ENCODE results near the gene LY6G6C. TPM values are rescaled to one million over a fixed set of nuclear protein-coding genes. Genes with fewer than 3 reads are reported as not detected.

The LY6G6C gene
- total and polyA plus RNA-seq, 2 of the 13 experiments (the other 11 are each of a cell fraction or from before 2014, with no cell fraction given): 0.15 TPM; not detected in 1

- TF ChIP-seq HDAC2 (CRISPR knock-in tag; IDR thresholded peaks at IDR 0.05): 0 out of 2 replicates have a peak, but pooled peaks have one; percentile 46
- TF ChIP-seq PITX1 (CRISPR knock-in tag; IDR thresholded peaks at IDR 0.05): peak; percentile 44; the same call in 1 of the 2 replicates
- no peak for TF ChIP-seq SOX13 (IDR thresholded peaks at IDR 0.05)
- peak in 1 of 2 experiments; percentile 25; a peak in 1 of 4 replicates for TF ChIP-seq SOX13 (CRISPR knock-in tag; conservative IDR thresholded peaks at IDR 0.05 in 1 of 2, IDR thresholded peaks at IDR 0.05 in 1 of 2)
- peak in 1 of 2 experiments; percentile 18; a peak in 1 of 4 replicates for TF ChIP-seq ATF4 (CRISPR knock-in tag; IDR thresholded peaks at IDR 0.05)
- TF ChIP-seq ZNF614 (CRISPR knock-in tag; IDR thresholded peaks at IDR 0.05; ENCODE audit: borderline replicate concordance): peak; percentile 73; the same call in 1 of the 2 replicates
- TF ChIP-seq YY1 (IDR thresholded peaks at IDR 0.05; ENCODE audit: insufficient read depth, insufficient replicate concordance, low read depth, low read length): no peak
- peak; percentile 71; the same call in 1 of the 2 replicates for TF ChIP-seq ZNF331 (CRISPR knock-in tag; IDR thresholded peaks at IDR 0.05)
- 0 out of 2 replicates have a peak, but pooled peaks have one; percentile 18 for TF ChIP-seq KMT2A (CRISPR knock-in tag; IDR thresholded peaks at IDR 0.05)
- no peak for TF ChIP-seq HNF1A (IDR thresholded peaks at IDR 0.05; ENCODE audit: low read depth)
- TF ChIP-seq HNF1A (CRISPR knock-in tag; IDR thresholded peaks at IDR 0.05; ENCODE audit: borderline replicate concordance): peak; percentile 51; the same call in 1 of the 2 replicates
- TF ChIP-seq ZNF18 (CRISPR knock-in tag; IDR thresholded peaks at IDR 0.05; ENCODE audit: insufficient replicate concordance): no peak
- 0 out of 2 replicates have a peak, but pooled peaks have one; percentile 36 for TF ChIP-seq KMT2B (CRISPR knock-in tag; IDR thresholded peaks at IDR 0.05)
- TF ChIP-seq SNAI1 (CRISPR knock-in tag; IDR thresholded peaks at IDR 0.05; ENCODE audit: borderline replicate concordance): peak; percentile 32; the same call in 1 of the 2 replicates
- TF ChIP-seq BCL6 (CRISPR knock-in tag; IDR thresholded peaks at IDR 0.05): peak; percentile 8; the same call in 1 of the 2 replicates
- peak; percentile 92; the same call in 1 of the 2 replicates for TF ChIP-seq ZNF235 (CRISPR knock-in tag; IDR thresholded peaks at IDR 0.05; ENCODE audit: borderline replicate concordance)
- peak; percentile 87; the same call in 1 of the 2 replicates for TF ChIP-seq ZNF510 (CRISPR knock-in tag; IDR thresholded peaks at IDR 0.05; ENCODE audit: low read depth)
- TF ChIP-seq MAX (IDR thresholded peaks at IDR 0.05): peak; percentile 91
- peak; percentile 86 for TF ChIP-seq POLR2G (IDR thresholded peaks at IDR 0.05; ENCODE audit: low read depth, low read length)
These were observed 44.6 kb upstream of the LY6G6C start (continued) for GRCh38 chr6:31765910-31766794.

All from HepG2 (cell line).